ENCODE measurements around the gene SLC25A44. TPM values are rescaled to one million over a fixed set of nuclear protein-coding genes. Genes with fewer than 3 reads are reported as not detected.

SLC25A44 gene
- total RNA-seq, 1 donor from 2014 or later, result 21.3 TPM

- H3K27me3 Mint-ChIP-seq (ENCODE audit: low read depth, unreplicated experiment), result no peaks in the 10 kb centered on the region
Observed at GRCh38 chr1:156238248-156238647, 44.3 kb downstream of the SLC25A44 start.

GRCh38 chr1:156241311-156241811 is 47.5 kb downstream of the SLC25A44 start:
- DNase-seq (ENCODE audit: low read depth) (peak; percentile 46), FAIRE-seq (no peak)
- Histone ChIP-seq H3K4me1 (ENCODE audit: insufficient read depth, low read length) (peaks cover 23% of the 10 kb centered on the region), H4K20me1 (ENCODE audit: insufficient read depth, low read length) (peaks cover 3% of the 10 kb centered on the region), H3K9me3 (ENCODE audit: insufficient read depth, low read depth, low read length) (no peaks in the 10 kb centered on the region), H3K4me3 (ENCODE audit: insufficient read depth, low read depth, low read length) (no peak overlapping the region), H3K27ac (ENCODE audit: low read depth, low read length) (no peak overlapping the region), H3K27me3 (ENCODE audit: insufficient read depth, low read length) (peaks cover 2% of the 10 kb centered on the region), H3K9ac (ENCODE audit: low read length) (peak overlapping the region; percentile 45), H3K36me3 (ENCODE audit: insufficient read depth, low read length) (no peaks in the 10 kb centered on the region), H2AFZ (ENCODE audit: low read depth, low read length) (no peak overlapping the region), H3K79me2 (ENCODE audit: insufficient read depth, low read length) (no peaks in the 10 kb centered on the region), H3K4me2 (ENCODE audit: low read length) (peak overlapping the region; percentile 57)
- no peak for TF ChIP-seq CTCF (IDR thresholded peaks at IDR 0.05; ENCODE audit: insufficient read depth, low read depth, low read length)
- no peak for TF ChIP-seq EZH2 (IDR thresholded peaks at IDR 0.05; ENCODE audit: insufficient read depth, low read length)
- Mint-ChIP-seq H3K4me3 (ENCODE audit: unreplicated experiment) (no peak overlapping the region), H3K4me1 (ENCODE audit: low read depth, unreplicated experiment) (no peaks in the 10 kb centered on the region), H3K9me3 (ENCODE audit: unreplicated experiment) (no peaks in the 10 kb centered on the region), H3K27ac (ENCODE audit: unreplicated experiment) (no peak overlapping the region), H3K36me3 (ENCODE audit: low read depth, unreplicated experiment) (peaks cover 11% of the 10 kb centered on the region), H3K27me3 (ENCODE audit: low read depth, unreplicated experiment) (peaks cover 5% of the 10 kb centered on the region)

More at GRCh38 chr1:156238248-156238647, 44.3 kb downstream of the SLC25A44 start:
- Histone ChIP-seq H3K9ac (ENCODE audit: low read length) (no peak overlapping the region), H3K27ac (ENCODE audit: low read depth, low read length) (no peak overlapping the region), H3K4me3 (ENCODE audit: insufficient read depth, low read depth, low read length) (no peak overlapping the region), H3K4me1 (ENCODE audit: insufficient read depth, low read length) (peaks cover 23% of the 10 kb centered on the region), H2AFZ (ENCODE audit: low read depth, low read length) (no peak overlapping the region), H3K36me3 (ENCODE audit: insufficient read depth, low read length) (no peaks in the 10 kb centered on the region), H3K79me2 (ENCODE audit: insufficient read depth, low read length) (no peaks in the 10 kb centered on the region), H4K20me1 (ENCODE audit: insufficient read depth, low read length) (peaks cover 3% of the 10 kb centered on the region), H3K27me3 (ENCODE audit: insufficient read depth, low read length) (no peaks in the 10 kb centered on the region), H3K4me2 (ENCODE audit: low read length) (no peak overlapping the region), H3K9me3 (ENCODE audit: insufficient read depth, low read depth, low read length) (no peaks in the 10 kb centered on the region)
- peaks cover 8% of the 10 kb centered on the region for H3K4me1 Mint-ChIP-seq (ENCODE audit: low read depth, unreplicated experiment)
- H3K36me3 Mint-ChIP-seq (ENCODE audit: low read depth, unreplicated experiment), result peaks cover 20% of the 10 kb centered on the region
- TF ChIP-seq CTCF (IDR thresholded peaks at IDR 0.05; ENCODE audit: insufficient read depth, low read depth, low read length) (no peak), EZH2 (IDR thresholded peaks at IDR 0.05; ENCODE audit: insufficient read depth, low read length) (no peak)
- H3K4me3 Mint-ChIP-seq (ENCODE audit: unreplicated experiment), result no peak overlapping the region
- H3K27ac Mint-ChIP-seq (ENCODE audit: unreplicated experiment), result no peak overlapping the region
- no peaks in the 10 kb centered on the region for H3K9me3 Mint-ChIP-seq (ENCODE audit: unreplicated experiment)
- FAIRE-seq (no peak), DNase-seq (ENCODE audit: low read depth) (no peak)

DNA sequence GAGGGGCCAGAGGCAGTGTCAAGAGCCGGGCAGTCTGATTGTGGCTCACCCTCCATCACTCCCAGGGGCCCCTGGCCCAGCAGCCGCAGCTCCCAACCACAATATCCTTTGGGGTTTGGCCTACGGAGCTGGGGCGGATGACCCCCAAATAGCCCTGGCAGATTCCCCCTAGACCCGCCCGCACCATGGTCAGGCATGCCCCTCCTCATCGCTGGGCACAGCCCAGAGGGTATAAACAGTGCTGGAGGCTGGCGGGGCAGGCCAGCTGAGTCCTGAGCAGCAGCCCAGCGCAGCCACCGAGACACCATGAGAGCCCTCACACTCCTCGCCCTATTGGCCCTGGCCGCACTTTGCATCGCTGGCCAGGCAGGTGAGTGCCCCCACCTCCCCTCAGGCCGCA is 48.0 kb downstream of the SLC25A44 start, which contains the start of gene BGLAP:
TSS of gene BGLAP (plus strand) at position 259 of the 400 bp plus-strand sequence. CDS start at position 307, 48 bp downstream.
- peaks cover 3% of the 10 kb centered on the region for H4K20me1 ChIP-seq (ENCODE audit: insufficient read depth, low read length)
- Mint-ChIP-seq H3K9me3 (ENCODE audit: unreplicated experiment) (no peaks in the 10 kb centered on the region), H3K27me3 (ENCODE audit: low read depth, unreplicated experiment) (peaks cover 5% of the 10 kb centered on the region), H3K27ac (ENCODE audit: unreplicated experiment) (no peak within 1 kb of the TSS), H3K36me3 (ENCODE audit: low read depth, unreplicated experiment) (peaks cover 7% of the 10 kb centered on the region), H3K4me1 (ENCODE audit: low read depth, unreplicated experiment) (no peaks in the 10 kb centered on the region), H3K4me3 (ENCODE audit: unreplicated experiment) (no peak within 1 kb of the TSS)
- no peak within 1 kb of the TSS for H3K27ac ChIP-seq (ENCODE audit: low read depth, low read length)
- H3K79me2 ChIP-seq (ENCODE audit: insufficient read depth, low read length), result no peaks in the 10 kb centered on the region
- H2AFZ ChIP-seq (ENCODE audit: low read depth, low read length), result no peak within 1 kb of the TSS
- H3K27me3 ChIP-seq (ENCODE audit: insufficient read depth, low read length), result peaks cover 2% of the 10 kb centered on the region
- FAIRE-seq (no peak), DNase-seq (ENCODE audit: low read depth) (no peak)
- H3K36me3 ChIP-seq (ENCODE audit: insufficient read depth, low read length), result no peaks in the 10 kb centered on the region
- no peaks in the 10 kb centered on the region for H3K9me3 ChIP-seq (ENCODE audit: insufficient read depth, low read depth, low read length)
- H3K9ac ChIP-seq (ENCODE audit: low read length), result peak within 1 kb of the TSS; percentile 45
- H3K4me2 ChIP-seq (ENCODE audit: low read length), result peak within 1 kb of the TSS; percentile 57
- no peak within 1 kb of the TSS for H3K4me3 ChIP-seq (ENCODE audit: insufficient read depth, low read depth, low read length)
- H3K4me1 ChIP-seq (ENCODE audit: insufficient read depth, low read length), result peaks cover 23% of the 10 kb centered on the region
- no peak for TF ChIP-seq CTCF (IDR thresholded peaks at IDR 0.05; ENCODE audit: insufficient read depth, low read depth, low read length)
- no peak for TF ChIP-seq EZH2 (IDR thresholded peaks at IDR 0.05; ENCODE audit: insufficient read depth, low read length)

All from astrocyte (in vitro differentiated cells and primary cell).